Heart right ventricle (tissue), 16 donors: Measurements from ENCODE around the gene TBL2. TPM values are rescaled to one million over a fixed set of nuclear protein-coding genes. Genes with fewer than 3 reads are reported as not detected.

Experiments used
- ATAC-seq, 8 donors: fragments of 200-7000 bp; cut with Tn5 transposase; one replicate each; pipeline ENCODE4 v1.9.1; 2020; ENCODE audit warnings: mild to moderate bottlenecking in 8 of 8, moderate library complexity in 8 of 8, moderate number of reproducible peaks in 1 of 8
- DNase-seq, 2 donors: peaks; one replicate each; pipeline ENCODE4 v3.0.0-alpha.2; 2020
- H3K27ac ChIP-seq, 10 donors: fragments of 200-600 bp; sonication (generic) in 2 of 10; one replicate each; pipeline versions ENCODE4 v1.5.0 to v1.8.0; 2020 to 2022; ENCODE audit warnings: mild to moderate bottlenecking in 3 of 10
- H3K27me3 ChIP-seq, 7 donors: fragments of 200-600 bp; one replicate each; pipeline ENCODE4 v1.8.0; 2021 to 2022; ENCODE audit warnings: mild to moderate bottlenecking in 2 of 7
- H3K36me3 ChIP-seq, 9 donors: fragments of 200-600 bp; sonication (generic) in 1 of 9; one replicate each; pipeline versions ENCODE4 v1.5.0 to v1.8.0; 2020 to 2022; ENCODE audit warnings: mild to moderate bottlenecking in 2 of 9
- H3K4me1 ChIP-seq, 9 donors: fragments of 200-600 bp; sonication (generic) in 1 of 9; one replicate each; pipeline versions ENCODE4 v1.5.0 to v1.8.0; 2020 to 2022; ENCODE audit warnings: mild to moderate bottlenecking in 4 of 9
- H3K4me3 ChIP-seq, 10 donors: fragments of 200-600 bp; sonication (generic) in 2 of 10; one replicate each; pipeline versions ENCODE4 v1.5.0 to v1.8.0; 2020 to 2022; ENCODE audit warnings: mild to moderate bottlenecking in 7 of 10, moderate library complexity in 2 of 10
- H3K9me3 ChIP-seq, 11 donors: fragments of 200-600 bp in 10 of 11; sonication (generic) in 2 of 11; one replicate each; pipeline versions ENCODE4 v1.5.0 to v1.8.0; 2013 to 2022; ENCODE audit warnings: mild to moderate bottlenecking in 2 of 11, control low read depth in 1 of 11, moderate library complexity in 1 of 11
- CTCF ChIP-seq, 9 donors: fragments of 200-600 bp; sonication (generic) in 2 of 9; IDR thresholded peaks; one replicate each; pipeline versions ENCODE4 v1.5.0 to v1.8.0; 2021 to 2022; ENCODE audit warnings: antibody characterized with exemption in 9 of 9, mild to moderate bottlenecking in 5 of 9, moderate library complexity in 1 of 9
- WGBS, 2 donors: extraction: QIAGEN DNeasy Blood & Tissue Kit; methylation state at CpG; one replicate each; pipeline ENCODE4 v1.1.7; 2013; ENCODE audit warnings: inconsistent platforms in 1 of 2; 5-methylcytosine and 5-hydroxymethylcytosine counted together
- intact Hi-C, 10 donors: fragments of 100-400 bp; cut with DNase I; formaldehyde crosslinking; loops; one replicate each; pipeline versions ENCODE4 v1.11.1 to v1.14.2; 2022
- polyA plus RNA-seq, 2 donors: library from polyadenylated mRNA; stranded (reverse); fragments of 200-250 nt; gene quantifications; one replicate each; pipeline ENCODE4 v1.2.3, GENCODE V29; 2013
- total RNA-seq, 10 donors: library from RNA; stranded (reverse); fragmentation: NEBNext Ultra II Directional in 3 of 10; extraction: Animal tissue kit (Norgen Biotek cat#: 25700) in 3 of 10; gene quantifications; one replicate each; pipeline versions ENCODE4 v1.2.1 to v1.2.4, GENCODE V29; 2021 to 2023
- donor health status: Arrhythmogenic right ventricular cardiomyopathy.
- donor health status: ischemic (EF 13 %, LVEDD 7.1; RV severe dilation, severe dysfunction).
- donor health status: healthy with polysubstance abuse.
- donor health status: DM: no; HTN: yes; CAD: no.
- donor health status: DM: no; HTN: no; CAD: no.
- donor health status: ischemic (EF 25% LVEDD 6.9; RV normal size, moderate dysfunction).
- donor health status: ischemic (EF 25% LVEDD 5.7; RV mildly dilated, moderate dysfunction).
- donor health status: healthy.
- donor health status: DM: yes; HTN: yes; CAD: no.
- donor health status: Ischemic cardiomyopathy.
- donor health status: ischemic (EF 35%, LVEDD 5.7; RV mildly dilated, moderate dysfunction).
- donor health status: nonischemic (EF 11% LVEDD 7.7; RV severe dilation, severe dysfunction).
- donor health status: DM: yes; HTN: yes; CAD: no.
- donor health status: PGD.
- donor health status: ischemic (EF 29% LVEDD 5.4; RV normal size, mild dysfunction).
- donor health status: nonischemic (EF 23%, LVEDD 6.1; RV moderate dilation, normal function).

The TBL2 gene
- total and polyA plus RNA-seq, 12 donors, result 6.9 to 22.1 (median 10.4) TPM

- Histone ChIP-seq H3K4me1 (peaks cover 0 to 7% (median 0%) of the 10 kb centered on the region in 9 donors), H3K36me3 (no peaks in the 10 kb centered on the region), H3K9me3 (no peaks in the 10 kb centered on the region), H3K27me3 (peaks cover 5 to 63% (median 47%) of the 10 kb centered on the region in 7 donors), H3K27ac (no peak overlapping the region), H3K4me3 (no peak overlapping the region)
- DNase-seq, result peak; percentile 32 to 65
- WGBS, 2 donors, result 9 to 12% methylated on average over 36 of the region's 36 CpGs
- peak; percentile 89 to 98 (median 93) for TF ChIP-seq CTCF (IDR thresholded peaks at IDR 0.05)
- intact Hi-C loops, result loop anchor here (1.0 to 10.0 kb wide), 8 partner anchors 58 to 250 kb away; partner anchors contain the start of gene VPS37D (in 6 of the 10)
- peak; percentile 61 to 85 (median 74) for ATAC-seq
These were observed 28.7 kb upstream of the TBL2 start for GRCh38 chr7:73606801-73607691.

- Histone ChIP-seq H3K9me3 (no peaks in the 10 kb centered on the region), H3K36me3 (no peaks in the 10 kb centered on the region), H3K27me3 (peaks cover 5 to 58% (median 43%) of the 10 kb centered on the region in 7 donors), H3K4me3 (no peak overlapping the region), H3K4me1 (peaks cover 0 to 7% (median 0%) of the 10 kb centered on the region in 9 donors), H3K27ac (no peak overlapping the region)
- 50% methylated on average over 23 of the region's 23 CpGs for WGBS, 2 donors
- DNase-seq (no peak), ATAC-seq (no peak)
- intact Hi-C loops, result loop anchor here (2.0 to 10.0 kb wide), 6 partner anchors 59 to 252 kb away; partner anchors contain the start of gene VPS37D (in 5 of the 10)
- no peak for TF ChIP-seq CTCF (IDR thresholded peaks at IDR 0.05)
These were observed 27.3 kb upstream of the TBL2 start for GRCh38 chr7:73605601-73606220.

GRCh38 chr7:73602721-73603651 is 24.6 kb upstream of the TBL2 start:
- no peak for DNase-seq
- Histone ChIP-seq H3K27ac (no peak overlapping the region), H3K4me1 (peaks cover 0 to 7% (median 0%) of the 10 kb centered on the region in 9 donors), H3K36me3 (no peaks in the 10 kb centered on the region), H3K27me3 (peaks cover 5 to 70% (median 43%) of the 10 kb centered on the region in 7 donors), H3K9me3 (no peaks in the 10 kb centered on the region), H3K4me3 (no peak overlapping the region)
- WGBS, 2 donors, result 70 to 75% methylated on average over 22 of the region's 22 CpGs
- peak in 1 of 8 donors; percentile 13 for ATAC-seq
- TF ChIP-seq CTCF (IDR thresholded peaks at IDR 0.05), result no peak
- intact Hi-C loops, result loop anchor here in 5 of 10 donors (10.0 kb wide), 2 partner anchors 62 to 252 kb away; partner anchors contain the start of gene VPS37D (in 1 of the 5)
